GM23338 (cell line): ENCODE measurements around the gene CRYZL1. TPM values are rescaled to one million over a fixed set of nuclear protein-coding genes. Genes with fewer than 3 reads are reported as not detected.

ENCODE experiments used
- ATAC-seq: fragments of 200-7000 bp; cut with Tn5 transposase; 3 replicates; pipeline ENCODE4 v1.9.1; 2020
- DNase-seq: peaks from one replicate; pipeline ENCODE4 v3.0.0-alpha.2; 2015; ENCODE audit warnings: low spot score
- H2AFZ ChIP-seq: fragments of 200-600 bp; sonication (generic); 2 replicates; pipeline ENCODE4 v1.8.0; 2016; ENCODE audit warnings: antibody characterized with exemption, mild to moderate bottlenecking, moderate library complexity
- H3F3A ChIP-seq: fragments of 200-600 bp; sonication (generic); replicated peaks from 2 replicates; pipeline ENCODE4 v1.8.0; 2017; ENCODE audit warnings: antibody characterized with exemption, mixed run types, low read depth
- H3K27ac ChIP-seq: fragments of 200-600 bp; sonication (generic); 2 replicates; pipeline ENCODE4 v1.6.1; 2016; ENCODE audit warnings: low read depth
- H3K27me3 ChIP-seq: fragments of 200-600 bp; sonication (generic); 2 replicates; pipeline ENCODE4 v1.8.0; 2016; ENCODE audit warnings: mild to moderate bottlenecking, mixed run types, moderate library complexity; ENCODE audit not compliant: insufficient read depth
- H3K36me3 ChIP-seq: fragments of 200-600 bp; sonication (generic); 2 replicates; pipeline ENCODE4 v1.8.0; 2016; ENCODE audit warnings: mild to moderate bottlenecking; ENCODE audit not compliant: insufficient read depth
- H3K4me1 ChIP-seq: fragments of 200-600 bp; sonication (generic); 2 replicates; pipeline ENCODE4 v1.8.0; 2016; ENCODE audit warnings: mild to moderate bottlenecking, moderate library complexity; ENCODE audit not compliant: insufficient read depth
- H3K4me2 ChIP-seq: fragments of 200-600 bp; sonication (generic); 2 replicates; pipeline ENCODE4 v1.7.1; 2017; ENCODE audit warnings: mixed run types
- H3K4me3 ChIP-seq: fragments of 200-600 bp; sonication (generic); 2 replicates; pipeline ENCODE4 v1.6.1; 2016; ENCODE audit warnings: mixed run types
- H3K79me2 ChIP-seq: fragments of 200-600 bp; sonication (generic); replicated peaks from 2 replicates; pipeline ENCODE4 v1.8.0; 2017; ENCODE audit warnings: mild to moderate bottlenecking; ENCODE audit not compliant: insufficient read depth
- H3K9me2 ChIP-seq: fragments of 200-600 bp; sonication (generic); 2 replicates; pipeline ENCODE4 v1.8.0; 2017; ENCODE audit not compliant: insufficient read depth
- H4K20me1 ChIP-seq: fragments of 200-600 bp; sonication (generic); replicated peaks from 2 replicates; pipeline ENCODE4 v1.8.0; 2017; ENCODE audit warnings: mild to moderate bottlenecking; ENCODE audit not compliant: insufficient read depth
- H3K27ac Mint-ChIP-seq: 2 replicates; pipeline ENCODE4 v1.8.0; 2020; ENCODE audit warnings: inconsistent platforms, mild to moderate bottlenecking, moderate library complexity, mixed read lengths
- H3K27me3 Mint-ChIP-seq: 3 replicates; pipeline ENCODE4 v1.8.0; 2022; ENCODE audit warnings: low read depth, mild to moderate bottlenecking, moderate library complexity, mixed read lengths, inconsistent platforms; ENCODE audit not compliant: insufficient read depth, poor library complexity
- H3K36me3 Mint-ChIP-seq: 3 replicates; pipeline ENCODE4 v1.8.0; 2021; ENCODE audit warnings: low read depth, mild to moderate bottlenecking, inconsistent platforms, moderate library complexity, mixed read lengths
- H3K4me1 Mint-ChIP-seq: 3 replicates; pipeline ENCODE4 v1.8.0; 2020; ENCODE audit warnings: mild to moderate bottlenecking, inconsistent platforms, mixed read lengths
- H3K4me3 Mint-ChIP-seq: 3 replicates; pipeline ENCODE4 v1.8.0; 2021; ENCODE audit warnings: moderate library complexity, mild to moderate bottlenecking, inconsistent platforms, mixed read lengths
- H3K9me3 Mint-ChIP-seq: 3 replicates; pipeline ENCODE4 v1.8.0; 2020; ENCODE audit warnings: moderate library complexity, mild to moderate bottlenecking, inconsistent platforms, mixed read lengths
- CREB1 ChIP-seq: fragments of 250-450 bp; sonication (Bioruptor Pico); IDR thresholded peaks from 2 replicates; pipeline ENCODE4 v1.5.0; 2020; ENCODE audit warnings: low read depth, mild to moderate bottlenecking, moderate library complexity
- CTCF ChIP-seq, 2 experiments: fragments of 200-600 bp in 1 of 2; sonication (generic) in 1 of 2; conservative IDR thresholded peaks; 2 replicates each; pipeline versions ENCODE4 v1.5.1 to v1.6.1; 2016 to 2017; ENCODE audit warnings: antibody characterized with exemption in 2 of 2, low read depth in 2 of 2, mild to moderate bottlenecking in 2 of 2, moderate library complexity in 1 of 2
- ETS1 ChIP-seq: IDR thresholded peaks from 2 replicates; pipeline ENCODE4 v1.6.1; 2016; ENCODE audit warnings: antibody characterized with exemption
- EZH2 ChIP-seq: fragments of 200-600 bp; sonication (generic); IDR thresholded peaks from one replicate; pipeline ENCODE4 v1.8.0; 2017; ENCODE audit warnings: antibody characterized with exemption, mild to moderate bottlenecking, low read depth; ENCODE audit not compliant: unreplicated experiment
- EZH2phosphoT487 ChIP-seq: fragments of 200-600 bp; sonication (generic); IDR thresholded peaks from one replicate; pipeline ENCODE4 v1.8.1; 2018; ENCODE audit warnings: antibody characterized with exemption; ENCODE audit not compliant: unreplicated experiment
- JUNB ChIP-seq: IDR thresholded peaks from one replicate; pipeline ENCODE4 v1.6.1; 2016; ENCODE audit warnings: antibody characterized with exemption; ENCODE audit not compliant: unreplicated experiment
- NANOG ChIP-seq: IDR thresholded peaks from 2 replicates; pipeline ENCODE4 v1.6.1; 2016; ENCODE audit warnings: antibody characterized with exemption, borderline replicate concordance
- POLR2AphosphoS5 ChIP-seq: IDR thresholded peaks from 2 replicates; pipeline ENCODE4 v1.6.1; 2016; ENCODE audit warnings: antibody characterized with exemption, low read depth
- REST ChIP-seq: IDR thresholded peaks from one replicate; pipeline ENCODE4 v1.6.1; 2018; ENCODE audit warnings: antibody characterized with exemption; ENCODE audit not compliant: unreplicated experiment
- STAT1 ChIP-seq: IDR thresholded peaks from one replicate; pipeline ENCODE4 v1.6.1; 2016; ENCODE audit warnings: antibody characterized with exemption; ENCODE audit not compliant: unreplicated experiment
- ZNF114 ChIP-seq: fragments of 250-450 bp; sonication (Bioruptor Pico); IDR thresholded peaks from 2 replicates; pipeline ENCODE4 v1.5.0; 2020; ENCODE audit warnings: mild to moderate bottlenecking, moderate library complexity
- ZNF331 ChIP-seq: fragments of 250-450 bp; sonication (Bioruptor Pico); IDR thresholded peaks from 2 replicates; pipeline ENCODE4 v1.5.0; 2020; ENCODE audit warnings: low read depth, mild to moderate bottlenecking, moderate library complexity
- ZNF462 ChIP-seq: fragments of 250-450 bp; sonication (Bioruptor Pico); IDR thresholded peaks from 2 replicates; pipeline ENCODE4 v1.5.0; 2020; ENCODE audit warnings: mild to moderate bottlenecking, moderate library complexity
- polyA plus RNA-seq: library from polyadenylated mRNA; unstranded; fragments of >200 nt; fragmentation: Nextera tagmentation; extraction: Ambion mirVana; gene quantifications from 2 replicates; pipeline ENCODE4 v1.2.1, GENCODE V29; 2016
- total RNA-seq: library from RNA; depleted of rRNA; stranded (reverse); fragments of >200 nt; shearing (Covaris generic); gene quantifications from 2 replicates; pipeline ENCODE4 v1.2.3, GENCODE V29; 2014

Gene CRYZL1
- total and polyA plus RNA-seq, 2 experiments from 2014 or later = 23.8 to 40.5 TPM

- Histone ChIP-seq H3K79me2 (peaks cover 100% of the 10 kb centered on the region), H3K4me2 (no peak overlapping the region)
Observed at GRCh38 chr21:33664135-33664534, 22.6 kb upstream of the CRYZL1 start.

More at GRCh38 chr21:33664135-33664534, 22.6 kb upstream of the CRYZL1 start:
- Histone ChIP-seq H3F3A (no peaks in the 10 kb centered on the region), H4K20me1 (peaks cover 47% of the 10 kb centered on the region), H3K9me2 (no peaks in the 10 kb centered on the region), H3K27ac (0 out of 2 replicates have a peak overlapping the region, but pooled peaks have one; percentile 24), H3K27me3 (no peaks in the 10 kb centered on the region), H3K4me1 (no peaks in the 10 kb centered on the region), H3K4me3 (no peak overlapping the region), H3K36me3 (no peaks in the 10 kb centered on the region), H2AFZ (no peak overlapping the region)
- Mint-ChIP-seq H3K4me3 (no peak overlapping the region), H3K27me3 (peaks cover 1% of the 10 kb centered on the region), H3K27ac (no peak overlapping the region), H3K4me1 (peaks cover 23% of the 10 kb centered on the region), H3K36me3 (0 out of 3 replicates have a peak, but pooled peaks cover 3% of the 10 kb centered on the region), H3K9me3 (no peaks in the 10 kb centered on the region)
- TF ChIP-seq EZH2 (no peak), ZNF331 (no peak), ETS1 (no peak), POLR2AphosphoS5 (no peak), NANOG (no peak), EZH2phosphoT487 (no peak), CREB1 (CRISPR knock-in tag) (no peak), REST (no peak), ZNF114 (no peak), ZNF462 (no peak), JUNB (no peak), CTCF (conservative IDR thresholded peaks at IDR 0.05; ENCODE audit: low read depth in 2 of 2) (no peak), STAT1 (no peak)
- peak; percentile 61 for ATAC-seq
- no peak for DNase-seq
